Measurements from ENCODE around the gene ADARB2.

- no peak for TF ChIP-seq POLR2A (IDR thresholded peaks at IDR 0.05)
- TF ChIP-seq, protein P1, sequence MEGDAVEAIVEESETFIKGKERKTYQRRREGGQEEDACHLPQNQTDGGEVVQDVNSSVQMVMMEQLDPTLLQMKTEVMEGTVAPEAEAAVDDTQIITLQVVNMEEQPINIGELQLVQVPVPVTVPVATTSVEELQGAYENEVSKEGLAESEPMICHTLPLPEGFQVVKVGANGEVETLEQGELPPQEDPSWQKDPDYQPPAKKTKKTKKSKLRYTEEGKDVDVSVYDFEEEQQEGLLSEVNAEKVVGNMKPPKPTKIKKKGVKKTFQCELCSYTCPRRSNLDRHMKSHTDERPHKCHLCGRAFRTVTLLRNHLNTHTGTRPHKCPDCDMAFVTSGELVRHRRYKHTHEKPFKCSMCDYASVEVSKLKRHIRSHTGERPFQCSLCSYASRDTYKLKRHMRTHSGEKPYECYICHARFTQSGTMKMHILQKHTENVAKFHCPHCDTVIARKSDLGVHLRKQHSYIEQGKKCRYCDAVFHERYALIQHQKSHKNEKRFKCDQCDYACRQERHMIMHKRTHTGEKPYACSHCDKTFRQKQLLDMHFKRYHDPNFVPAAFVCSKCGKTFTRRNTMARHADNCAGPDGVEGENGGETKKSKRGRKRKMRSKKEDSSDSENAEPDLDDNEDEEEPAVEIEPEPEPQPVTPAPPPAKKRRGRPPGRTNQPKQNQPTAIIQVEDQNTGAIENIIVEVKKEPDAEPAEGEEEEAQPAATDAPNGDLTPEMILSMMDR (IDR thresholded peaks at IDR 0.05), result no peak
These were observed 8.6 kb upstream of the ADARB2 start for GRCh38 chr10:1745780-1746456.

All from testis (tissue), 2 donors.